IPS-18c (cell line): Measurements from ENCODE around the gene ZNF695.

Source experiments
- H3K4me3 ChIP-seq: 2 replicates; pipeline ENCODE4 v1.7.0; 2013; ENCODE audit warnings: low read depth, mild to moderate bottlenecking, low read length, moderate library complexity; ENCODE audit not compliant: insufficient read depth
- H3K9me3 ChIP-seq: one replicate; pipeline ENCODE4 v1.6.1; 2013; ENCODE audit warnings: mild to moderate bottlenecking, low read length, moderate library complexity; ENCODE audit not compliant: control insufficient read depth, insufficient read depth

Gene ZNF695

GRCh38 chr1:246971090-246971721 lies 36.7 kb downstream of the ZNF695 start:
- no peak overlapping the region for H3K4me3 ChIP-seq
- peaks cover 7% of the 10 kb centered on the region for H3K9me3 ChIP-seq

- Histone ChIP-seq H3K4me3 (no peak overlapping the region), H3K9me3 (peaks cover 7% of the 10 kb centered on the region)
Observed at GRCh38 chr1:246969621-246970020, 38.2 kb downstream of the ZNF695 start.

- peaks cover 5% of the 10 kb centered on the region for H3K9me3 ChIP-seq
- no peak overlapping the region for H3K4me3 ChIP-seq
Observed at GRCh38 chr1:246966502-246966901, 41.4 kb downstream of the ZNF695 start.

GRCh38 chr1:246959944-246960693 lies 47.7 kb downstream of the ZNF695 start:
- no peaks in the 10 kb centered on the region for H3K9me3 ChIP-seq
- no peak overlapping the region for H3K4me3 ChIP-seq

GRCh38 chr1:246954126-246954525 lies 53.7 kb downstream of the ZNF695 start:
- Histone ChIP-seq H3K9me3 (no peaks in the 10 kb centered on the region), H3K4me3 (no peak overlapping the region)

- H3K4me3 ChIP-seq = no peak overlapping the region
Observed at GRCh38 chr1:246951413-246951812, 56.4 kb downstream of the ZNF695 start.

GRCh38 chr1:246949956-246950355 lies 57.9 kb downstream of the ZNF695 start:
- no peaks in the 10 kb centered on the region for H3K9me3 ChIP-seq

More at GRCh38 chr1:246951413-246951812, 56.4 kb downstream of the ZNF695 start:
- H3K9me3 ChIP-seq = no peaks in the 10 kb centered on the region

GRCh38 chr1:246947255-246947654 lies 60.6 kb downstream of the ZNF695 start:
- Histone ChIP-seq H3K9me3 (no peaks in the 10 kb centered on the region), H3K4me3 (no peak overlapping the region)

More at GRCh38 chr1:246949956-246950355, 57.9 kb downstream of the ZNF695 start:
- H3K4me3 ChIP-seq = no peak overlapping the region

- Histone ChIP-seq H3K4me3 (no peak overlapping the region), H3K9me3 (no peaks in the 10 kb centered on the region)
Observed at GRCh38 chr1:246946366-246946765, 61.5 kb downstream of the ZNF695 start.
